GM12874 (cell line): ENCODE results near the gene SHISA7.

ENCODE experiments used
- TF ChIP-seq, protein P1 (sequence below): IDR thresholded peaks from 2 replicates; pipeline ENCODE4 v1.5.1; 2011; ENCODE audit warnings: low read depth, mild to moderate bottlenecking, control low read depth, low read length, moderate library complexity; ENCODE audit not compliant: insufficient read depth

SHISA7 gene

DNA sequence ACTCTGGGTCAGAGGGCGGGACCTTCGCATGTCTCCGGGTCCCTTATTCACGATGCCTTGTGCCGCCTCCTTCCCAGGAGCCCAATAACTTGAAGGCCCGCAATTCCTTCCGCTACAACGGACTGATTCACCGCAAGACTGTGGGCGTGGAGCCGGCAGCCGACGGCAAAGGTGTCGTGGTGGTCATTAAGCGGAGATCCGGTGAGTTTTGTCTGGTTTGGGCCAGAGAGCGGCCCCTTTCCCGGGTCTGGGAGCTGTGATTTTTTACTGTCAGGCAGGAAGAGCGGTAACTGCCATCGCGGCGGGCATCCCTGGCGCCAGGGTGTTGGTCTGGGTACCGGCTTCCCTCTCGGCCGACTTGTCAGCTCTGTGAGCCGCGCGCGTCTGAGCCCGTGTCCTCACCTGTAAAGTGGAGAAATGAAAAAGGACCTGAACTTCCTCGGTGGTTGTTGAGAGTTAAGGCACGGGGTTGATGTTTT lies 56.6 kb downstream of the SHISA7 start:
- TF ChIP-seq, protein P1, sequence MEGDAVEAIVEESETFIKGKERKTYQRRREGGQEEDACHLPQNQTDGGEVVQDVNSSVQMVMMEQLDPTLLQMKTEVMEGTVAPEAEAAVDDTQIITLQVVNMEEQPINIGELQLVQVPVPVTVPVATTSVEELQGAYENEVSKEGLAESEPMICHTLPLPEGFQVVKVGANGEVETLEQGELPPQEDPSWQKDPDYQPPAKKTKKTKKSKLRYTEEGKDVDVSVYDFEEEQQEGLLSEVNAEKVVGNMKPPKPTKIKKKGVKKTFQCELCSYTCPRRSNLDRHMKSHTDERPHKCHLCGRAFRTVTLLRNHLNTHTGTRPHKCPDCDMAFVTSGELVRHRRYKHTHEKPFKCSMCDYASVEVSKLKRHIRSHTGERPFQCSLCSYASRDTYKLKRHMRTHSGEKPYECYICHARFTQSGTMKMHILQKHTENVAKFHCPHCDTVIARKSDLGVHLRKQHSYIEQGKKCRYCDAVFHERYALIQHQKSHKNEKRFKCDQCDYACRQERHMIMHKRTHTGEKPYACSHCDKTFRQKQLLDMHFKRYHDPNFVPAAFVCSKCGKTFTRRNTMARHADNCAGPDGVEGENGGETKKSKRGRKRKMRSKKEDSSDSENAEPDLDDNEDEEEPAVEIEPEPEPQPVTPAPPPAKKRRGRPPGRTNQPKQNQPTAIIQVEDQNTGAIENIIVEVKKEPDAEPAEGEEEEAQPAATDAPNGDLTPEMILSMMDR = no peak

DNA sequence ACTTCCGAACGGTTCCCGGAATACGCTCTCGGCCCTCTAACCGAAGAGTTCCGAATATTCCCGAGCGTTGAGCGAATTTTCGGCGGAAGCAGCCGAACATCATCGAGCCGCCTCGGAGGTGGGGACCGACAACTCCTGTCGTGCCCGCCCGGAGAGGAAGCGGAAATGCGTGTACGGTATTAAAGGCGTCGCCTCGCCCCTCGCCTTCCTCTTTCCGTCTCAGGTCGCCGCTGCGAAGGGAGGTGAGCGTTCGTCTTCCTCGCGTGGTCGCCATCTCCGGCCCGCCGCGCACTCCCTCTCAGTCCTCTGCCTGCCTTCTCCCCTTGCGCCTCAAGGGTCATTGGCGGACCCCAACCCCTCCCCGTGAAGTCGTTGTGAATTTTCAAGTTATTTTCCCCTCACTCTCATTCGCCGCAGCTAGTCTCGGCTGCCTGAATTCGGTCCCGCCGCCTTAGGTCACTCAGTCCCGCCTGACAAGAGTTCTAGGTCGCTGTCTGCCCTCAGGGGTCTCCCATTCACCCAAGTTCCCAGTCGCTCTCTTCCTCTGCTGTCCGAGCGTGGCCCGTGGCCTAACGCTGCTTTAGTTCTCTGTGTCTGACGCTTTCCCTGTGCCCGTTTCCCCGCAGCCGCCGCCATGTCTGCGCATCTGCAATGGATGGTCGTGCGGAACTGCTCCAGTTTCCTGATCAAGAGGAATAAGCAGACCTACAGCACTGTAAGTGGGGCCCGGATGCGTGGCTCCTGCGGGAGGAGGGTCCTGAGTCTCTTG lies 57.2 kb downstream of the SHISA7 start, which contains the start of gene RPL28:
Gene RPL28 (plus strand): TSS at position 209 of the 769 bp plus-strand sequence. CDS start 426 bp downstream, at position 635.
- TF ChIP-seq, protein P1 = no peak

DNA sequence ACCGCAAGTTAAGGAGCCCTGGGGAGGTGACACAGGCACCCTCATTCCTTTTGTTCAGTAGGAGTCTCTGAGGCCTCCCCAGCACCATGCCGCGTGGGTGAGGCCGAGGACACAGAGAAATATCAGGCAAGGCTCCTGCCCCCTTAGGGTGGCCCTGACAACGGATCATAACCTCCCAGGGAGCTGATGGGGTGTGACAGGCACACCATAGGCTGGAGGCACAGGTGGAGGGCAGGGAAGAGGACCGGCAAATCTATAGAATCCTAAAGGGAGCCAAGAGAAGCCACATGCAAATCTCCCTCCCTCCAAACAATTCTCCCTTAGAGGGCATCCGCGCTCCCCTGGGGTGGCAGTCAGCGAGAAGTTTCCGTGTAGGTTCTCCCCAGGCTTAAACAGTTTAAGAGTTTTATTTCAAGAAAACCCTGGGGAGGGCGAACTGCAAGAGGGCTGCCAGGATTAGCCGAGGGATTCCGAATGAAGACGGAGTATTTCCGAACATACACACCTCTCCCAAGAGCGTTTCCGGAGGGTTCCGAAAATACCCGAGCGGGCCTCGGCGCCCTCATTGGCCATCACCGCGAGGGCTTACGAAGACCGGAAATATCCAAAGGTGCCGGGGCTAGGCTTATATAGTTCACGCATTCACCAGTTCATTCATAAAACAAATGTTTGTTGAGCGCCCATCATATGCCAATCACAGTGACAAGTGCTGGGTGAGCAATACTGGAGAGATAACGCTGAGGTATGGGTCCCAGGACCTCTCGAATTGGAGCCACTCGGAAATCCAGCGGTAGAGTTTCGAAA lies 58.0 kb downstream of the SHISA7 start:
- TF ChIP-seq, protein P1 = no peak

DNA sequence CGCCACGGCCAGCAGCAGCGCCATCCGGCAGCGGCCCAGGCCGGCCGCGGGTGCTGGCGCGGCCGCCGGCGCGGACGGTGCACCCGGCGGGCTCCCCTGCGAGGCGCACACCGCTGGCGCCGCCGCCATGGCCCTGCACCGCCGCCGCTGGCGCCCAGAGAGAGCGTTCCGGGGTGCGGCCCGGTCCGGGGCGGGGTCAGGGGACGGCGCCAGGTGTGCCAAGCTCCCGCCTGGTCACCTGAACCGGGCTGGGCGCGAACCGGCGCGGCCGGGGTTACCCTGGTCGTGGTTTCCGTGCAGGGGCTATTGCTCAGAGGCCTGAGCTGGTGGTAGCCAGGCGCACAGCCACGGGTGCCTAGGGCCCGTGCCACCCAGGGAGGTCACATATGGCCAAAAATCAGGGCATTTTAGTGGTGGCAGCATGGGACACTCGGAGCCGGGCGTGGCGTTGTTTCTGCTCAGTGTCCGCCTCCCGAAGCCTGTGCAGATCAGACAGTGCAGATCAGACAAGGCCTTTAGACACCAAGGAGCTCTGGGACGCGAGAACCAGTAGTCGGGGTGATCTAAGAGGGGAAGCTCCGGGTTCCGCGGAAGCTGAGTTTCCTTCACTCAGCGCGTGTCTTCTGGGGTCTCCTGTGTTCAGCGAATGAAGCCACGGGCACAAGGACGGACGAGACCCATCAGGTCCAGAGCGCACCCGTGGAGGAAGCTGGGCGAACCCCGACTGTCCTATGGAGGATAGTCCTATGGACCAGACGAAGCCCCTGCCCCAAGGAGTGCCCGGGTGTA lies 58.8 kb downstream of the SHISA7 start, which contains the start of gene TMEM238:
Gene TMEM238 (minus strand): TSS at position 162 of the 789 bp plus-strand sequence. CDS start 33 bp downstream, at position 129.
- TF ChIP-seq, protein P1 = no peak

- TF ChIP-seq, protein P1 = 0 out of 2 replicates have a peak, but pooled peaks have one; percentile 31
Measured at GRCh38 chr19:55383279-55384130, 59.6 kb downstream of the SHISA7 start.

DNA sequence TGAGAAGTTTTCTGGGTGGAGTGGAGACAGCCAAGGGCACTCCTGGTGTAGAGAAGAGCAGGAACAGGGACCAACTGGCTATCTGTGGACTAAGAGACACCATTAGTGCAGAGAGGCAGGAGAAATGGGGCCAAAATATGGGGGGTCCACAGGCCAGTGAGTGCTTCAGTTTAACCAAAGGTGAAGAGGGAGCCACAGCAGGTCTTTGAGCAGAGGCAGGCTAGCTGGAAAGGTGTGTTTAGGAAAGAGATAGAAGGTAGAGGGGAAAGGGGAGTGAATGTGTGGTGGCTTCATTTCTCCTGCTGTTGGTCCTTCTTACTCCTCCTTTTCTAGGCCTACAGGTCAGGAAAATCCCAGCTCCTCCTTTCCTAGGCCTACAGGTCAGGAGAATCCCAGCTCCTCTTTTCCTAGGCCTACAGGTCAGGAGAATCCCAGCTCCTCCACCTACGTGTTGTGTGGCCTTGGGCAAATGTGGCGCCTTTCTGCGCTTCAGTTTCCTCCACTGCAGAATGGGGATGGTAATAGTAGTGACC lies 60.5 kb downstream of the SHISA7 start:
- TF ChIP-seq, protein P1 = no peak
